MM.1S (cell line): Measurements from ENCODE around the gene CMTM4.
"Not testable (repeated sequence)": the region's sequence is repeated elsewhere in the genome, so short reads cannot be mapped to it uniquely, and the experiment has no call there.

Source experiments
- DNase-seq: peaks from one replicate; pipeline ENCODE4 v3.0.0-alpha.2; 2015
- H2AFZ ChIP-seq: fragments of 300-600 bp; sonication (generic); 2 replicates; pipeline ENCODE4 v1.6.0; 2016; ENCODE audit warnings: antibody characterized with exemption, low read length
- H3F3A ChIP-seq: fragments of 300-600 bp; sonication (generic); 2 replicates; pipeline ENCODE4 v1.6.1; 2016; ENCODE audit warnings: mild to moderate bottlenecking, antibody characterized with exemption, low read length, moderate library complexity, mixed read lengths; ENCODE audit not compliant: insufficient read depth
- H3K27ac ChIP-seq: fragments of 300-600 bp; sonication (generic); 2 replicates; pipeline ENCODE4 v1.5.1; 2016; ENCODE audit warnings: mild to moderate bottlenecking, low read length
- H3K27me3 ChIP-seq: fragments of 300-600 bp; sonication (generic); replicated peaks from 2 replicates; pipeline ENCODE4 v1.6.0; 2016; ENCODE audit warnings: low read length; ENCODE audit not compliant: insufficient read depth
- H3K36me3 ChIP-seq: fragments of 300-600 bp; sonication (generic); replicated peaks from 2 replicates; pipeline ENCODE4 v1.6.1; 2016; ENCODE audit warnings: mild to moderate bottlenecking, low read length, mixed read lengths; ENCODE audit not compliant: insufficient read depth
- H3K4me1 ChIP-seq: fragments of 300-600 bp; sonication (generic); 2 replicates; pipeline ENCODE4 v1.6.1; 2016; ENCODE audit warnings: low read length, mixed read lengths
- H3K4me2 ChIP-seq: fragments of 300-600 bp; sonication (generic); 2 replicates; pipeline ENCODE4 v1.6.0; 2016; ENCODE audit warnings: low read depth, low read length
- H3K4me3 ChIP-seq: fragments of 300-600 bp; sonication (generic); 2 replicates; pipeline ENCODE4 v1.5.1; 2016; ENCODE audit warnings: low read length, mixed read lengths
- H3K79me2 ChIP-seq: fragments of 300-600 bp; sonication (generic); 2 replicates; pipeline ENCODE4 v1.6.1; 2016; ENCODE audit warnings: mixed run types, low read length, mixed read lengths
- H3K9ac ChIP-seq: fragments of 300-600 bp; sonication (generic); 2 replicates; pipeline ENCODE4 v1.6.1; 2016; ENCODE audit warnings: low read length, mixed read lengths
- H3K9me2 ChIP-seq: fragments of 300-600 bp; sonication (generic); replicated peaks from 2 replicates; pipeline ENCODE4 v1.6.1; 2016; ENCODE audit warnings: mild to moderate bottlenecking, low read length, mixed read lengths; ENCODE audit not compliant: insufficient read depth
- H3K9me3 ChIP-seq: fragments of 300-600 bp; sonication (generic); replicated peaks from 2 replicates; pipeline ENCODE4 v1.6.1; 2016; ENCODE audit warnings: mild to moderate bottlenecking, low read length, mixed read lengths; ENCODE audit not compliant: insufficient read depth
- H4K20me1 ChIP-seq: fragments of 300-600 bp; sonication (generic); 2 replicates; pipeline ENCODE4 v1.6.1; 2016; ENCODE audit warnings: mild to moderate bottlenecking, low read length, moderate library complexity, mixed read lengths; ENCODE audit not compliant: insufficient read depth
- EZH2 ChIP-seq: fragments of 300-600 bp; sonication (generic); optimal IDR thresholded peaks from 2 replicates; pipeline ENCODE3; 2017; ENCODE audit warnings: low read depth, mild to moderate bottlenecking, antibody characterized with exemption, low read length, mixed read lengths
- EZH2phosphoT487 ChIP-seq: fragments of 300-600 bp; sonication (generic); IDR thresholded peaks from 2 replicates; pipeline ENCODE4 v1.6.1; 2018; ENCODE audit warnings: antibody characterized with exemption, low read length
- TF ChIP-seq, protein P1 (sequence below): fragments of 300-600 bp; sonication (generic); IDR thresholded peaks from 2 replicates; pipeline ENCODE4 v1.5.1; 2016; ENCODE audit warnings: antibody characterized with exemption, low read length, mixed read lengths

CMTM4 gene

DNA sequence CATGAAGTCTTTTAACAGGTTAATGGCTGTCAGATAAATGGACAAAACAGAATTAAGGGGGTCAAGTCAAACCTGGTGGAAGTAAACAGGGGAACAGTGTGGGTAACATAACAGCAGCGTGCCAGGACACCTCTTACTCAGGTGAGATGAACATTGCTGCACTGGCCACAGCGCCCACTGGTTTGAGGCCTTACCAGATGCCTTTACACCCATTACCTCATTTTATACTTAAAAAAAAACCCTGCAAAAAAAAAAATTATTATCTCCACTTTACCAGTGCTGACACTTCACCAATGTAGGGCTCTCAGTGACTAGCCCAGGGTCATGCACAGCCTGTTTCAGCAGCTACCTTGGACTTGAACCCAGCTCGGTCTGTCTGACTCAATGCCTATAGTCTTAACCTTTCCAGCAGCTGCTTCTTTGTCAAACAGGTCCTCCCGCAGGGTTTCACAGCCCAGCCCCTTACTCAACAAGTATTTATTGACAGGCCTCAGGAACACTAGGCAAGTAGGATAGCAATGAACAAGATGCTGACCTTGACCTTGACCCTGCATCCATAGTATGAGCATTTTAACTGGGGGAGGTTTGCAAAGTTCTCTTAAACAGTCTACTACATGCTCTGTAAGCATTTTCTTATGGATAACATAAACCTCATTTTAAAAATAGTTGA is 61.9 kb downstream of the CMTM4 start:
- Histone ChIP-seq H3K9me3 (no peaks in the 10 kb centered on the region), H3F3A (no peaks in the 10 kb centered on the region), H3K4me1 (no peaks in the 10 kb centered on the region), H3K27ac (no peak overlapping the region), H3K27me3 (no peaks in the 10 kb centered on the region), H3K79me2 (no peaks in the 10 kb centered on the region), H3K4me3 (no peak overlapping the region), H3K9me2 (no peaks in the 10 kb centered on the region), H3K36me3 (no peaks in the 10 kb centered on the region), H4K20me1 (no peaks in the 10 kb centered on the region), H3K4me2 (no peak overlapping the region), H2AFZ (no peak overlapping the region), H3K9ac (no peak overlapping the region)
- TF ChIP-seq EZH2 = no peak
- TF ChIP-seq EZH2phosphoT487 = no peak
- TF ChIP-seq, protein P1, sequence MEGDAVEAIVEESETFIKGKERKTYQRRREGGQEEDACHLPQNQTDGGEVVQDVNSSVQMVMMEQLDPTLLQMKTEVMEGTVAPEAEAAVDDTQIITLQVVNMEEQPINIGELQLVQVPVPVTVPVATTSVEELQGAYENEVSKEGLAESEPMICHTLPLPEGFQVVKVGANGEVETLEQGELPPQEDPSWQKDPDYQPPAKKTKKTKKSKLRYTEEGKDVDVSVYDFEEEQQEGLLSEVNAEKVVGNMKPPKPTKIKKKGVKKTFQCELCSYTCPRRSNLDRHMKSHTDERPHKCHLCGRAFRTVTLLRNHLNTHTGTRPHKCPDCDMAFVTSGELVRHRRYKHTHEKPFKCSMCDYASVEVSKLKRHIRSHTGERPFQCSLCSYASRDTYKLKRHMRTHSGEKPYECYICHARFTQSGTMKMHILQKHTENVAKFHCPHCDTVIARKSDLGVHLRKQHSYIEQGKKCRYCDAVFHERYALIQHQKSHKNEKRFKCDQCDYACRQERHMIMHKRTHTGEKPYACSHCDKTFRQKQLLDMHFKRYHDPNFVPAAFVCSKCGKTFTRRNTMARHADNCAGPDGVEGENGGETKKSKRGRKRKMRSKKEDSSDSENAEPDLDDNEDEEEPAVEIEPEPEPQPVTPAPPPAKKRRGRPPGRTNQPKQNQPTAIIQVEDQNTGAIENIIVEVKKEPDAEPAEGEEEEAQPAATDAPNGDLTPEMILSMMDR = no peak
- no peak for DNase-seq

GRCh38 chr16:66631558-66631957 is 65.0 kb downstream of the CMTM4 start:
- H3K4me2 ChIP-seq, H3K79me2 ChIP-seq, H3K4me3 ChIP-seq, H4K20me1 ChIP-seq, H3K9me2 ChIP-seq, H2AFZ ChIP-seq, DNase-seq, H3K9me3 ChIP-seq, H3K9ac ChIP-seq, H3K27ac ChIP-seq, H3K36me3 ChIP-seq, H3K4me1 ChIP-seq, H3F3A ChIP-seq, H3K27me3 ChIP-seq: not testable (repeated sequence)

DNA sequence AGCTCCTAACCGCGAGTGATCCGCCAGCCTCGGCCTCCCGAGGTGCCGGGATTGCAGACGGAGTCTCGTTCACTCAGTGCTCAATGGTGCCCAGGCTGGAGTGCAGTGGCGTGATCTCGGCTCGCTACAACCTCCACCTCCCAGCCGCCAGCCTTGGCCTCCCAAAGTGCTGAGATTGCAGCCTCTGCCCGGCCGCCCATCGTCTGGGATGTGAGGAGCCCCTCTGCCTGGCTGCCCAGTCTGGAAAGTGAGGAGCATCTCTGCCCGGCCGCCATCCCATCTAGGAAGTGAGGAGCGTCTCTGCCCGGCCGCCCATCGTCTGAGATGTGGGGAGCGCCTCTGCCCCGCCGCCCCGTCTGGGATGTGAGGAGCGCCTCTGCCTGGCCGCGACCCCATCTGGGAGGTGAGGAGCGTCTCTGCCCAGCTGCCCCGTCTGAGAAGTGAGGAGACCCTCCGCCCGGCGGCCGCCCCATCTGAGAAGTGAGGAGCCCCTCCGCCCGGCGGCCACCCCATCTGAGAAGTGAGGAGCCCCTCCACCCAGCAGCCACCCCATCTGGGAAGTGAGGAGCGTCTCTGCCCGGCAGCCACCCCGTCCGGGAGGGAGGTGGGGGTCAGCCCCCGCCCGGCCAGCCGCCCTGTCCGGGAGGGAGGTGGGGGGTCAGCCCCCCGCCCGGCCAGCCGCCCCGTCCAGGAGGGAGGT is 65.8 kb downstream of the CMTM4 start:
- not testable (repeated sequence) for H3K79me2 ChIP-seq, H3K9me2 ChIP-seq, H3K9ac ChIP-seq, H3K27ac ChIP-seq, H3K4me2 ChIP-seq, H4K20me1 ChIP-seq, H2AFZ ChIP-seq, H3K27me3 ChIP-seq, H3K9me3 ChIP-seq, H3K4me3 ChIP-seq, H3K36me3 ChIP-seq, H3F3A ChIP-seq, DNase-seq, H3K4me1 ChIP-seq

DNA sequence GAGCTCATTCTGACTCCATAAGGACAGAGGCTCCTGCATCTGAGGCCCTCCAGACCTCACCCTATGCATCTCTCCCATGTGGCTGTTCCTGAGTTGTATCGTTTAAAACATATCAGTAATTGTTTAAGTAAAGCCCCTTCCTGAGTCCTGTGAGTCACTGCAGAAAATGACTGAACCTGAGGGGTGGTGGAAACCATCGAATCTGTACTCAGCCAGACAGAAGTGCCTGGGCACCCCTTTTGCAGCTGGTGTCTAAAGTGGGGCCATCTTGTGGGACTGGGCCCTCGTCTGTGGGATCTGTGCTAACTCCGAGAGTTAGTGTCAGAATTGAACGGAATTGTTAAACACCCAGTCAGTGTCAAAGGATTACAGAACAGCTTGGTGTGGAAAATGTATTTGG is 66.7 kb downstream of the CMTM4 start:
- H3F3A ChIP-seq = no peaks in the 10 kb centered on the region

GRCh38 chr16:66627611-66628378 is 68.7 kb downstream of the CMTM4 start:
- not testable (repeated sequence) for H3K4me2 ChIP-seq, H3F3A ChIP-seq, H3K36me3 ChIP-seq, H3K27ac ChIP-seq, H4K20me1 ChIP-seq, H2AFZ ChIP-seq, H3K9ac ChIP-seq, DNase-seq, H3K9me3 ChIP-seq, H3K4me3 ChIP-seq, H3K4me1 ChIP-seq, H3K27me3 ChIP-seq, H3K9me2 ChIP-seq, H3K79me2 ChIP-seq

More for the DNA sequence above, 66.7 kb downstream of the CMTM4 start:
- no peaks in the 10 kb centered on the region for H3K9me3 ChIP-seq
- H3K4me2 ChIP-seq = no peak overlapping the region
- no peak overlapping the region for H3K4me3 ChIP-seq
- no peaks in the 10 kb centered on the region for H3K36me3 ChIP-seq
- H3K9ac ChIP-seq = no peak overlapping the region
- no peaks in the 10 kb centered on the region for H3K4me1 ChIP-seq
- H4K20me1 ChIP-seq = no peaks in the 10 kb centered on the region
- no peak for DNase-seq
- no peaks in the 10 kb centered on the region for H3K27me3 ChIP-seq
- no peak overlapping the region for H2AFZ ChIP-seq
- no peaks in the 10 kb centered on the region for H3K79me2 ChIP-seq
- H3K9me2 ChIP-seq = no peaks in the 10 kb centered on the region
- TF ChIP-seq EZH2phosphoT487 (no peak), EZH2 (no peak)
- TF ChIP-seq, protein P1 = no peak
- no peak overlapping the region for H3K27ac ChIP-seq
